ENCODE data around the gene GAS2L2.

- no peak for TF ChIP-seq ARNTL (CRISPR knock-in tag; IDR thresholded peaks at IDR 0.05; ENCODE audit: borderline replicate concordance, low read depth)
- TF ChIP-seq TOX (CRISPR knock-in tag; IDR thresholded peaks at IDR 0.05; ENCODE audit: borderline replicate concordance): no peak
- no peak for TF ChIP-seq BACH2 (CRISPR knock-in tag; IDR thresholded peaks at IDR 0.05; ENCODE audit: borderline replicate concordance)
- peak; percentile 79 for TF ChIP-seq TSHZ2 (CRISPR knock-in tag; IDR thresholded peaks at IDR 0.05)
- TF ChIP-seq RARB (CRISPR knock-in tag; IDR thresholded peaks at IDR 0.05): no peak
- no peak for TF ChIP-seq ESRRG (CRISPR knock-in tag; IDR thresholded peaks at IDR 0.05)
- TF ChIP-seq ZFP3 (CRISPR knock-in tag; IDR thresholded peaks at IDR 0.05): no peak
Measured at GRCh38 chr17:35801583-35802224, 48.7 kb upstream of the GAS2L2 start.
